Loucy (cell line): ENCODE data around the gene C1QL4.
A peak's percentile ranks its signal among the peaks of the same experiment; 100 is the strongest.

Experiments used
- H2AFZ ChIP-seq: fragments of 200-600 bp; sonication (generic); 2 replicates; pipeline ENCODE4 v1.6.0; 2016; ENCODE audit warnings: antibody characterized with exemption, mild to moderate bottlenecking, low read length, moderate library complexity
- H3F3A ChIP-seq: fragments of 200-600 bp; 2 replicates; pipeline ENCODE4 v1.6.0; 2016; ENCODE audit warnings: antibody characterized with exemption, low read depth, mild to moderate bottlenecking
- H3K27me3 ChIP-seq: fragments of 200-600 bp; sonication (generic); 2 replicates; pipeline ENCODE4 v1.6.1; 2014; ENCODE audit warnings: low read length, mild to moderate bottlenecking; ENCODE audit not compliant: insufficient read depth, poor library complexity, severe bottlenecking
- H3K36me3 ChIP-seq: fragments of 200-600 bp; sonication (generic); 2 replicates; pipeline ENCODE4 v1.6.1; 2016; ENCODE audit warnings: low read length; ENCODE audit not compliant: insufficient read depth
- H3K4me1 ChIP-seq: fragments of 200-600 bp; sonication (generic); 2 replicates; pipeline ENCODE4 v1.5.1; 2014; ENCODE audit warnings: low read length, mild to moderate bottlenecking; ENCODE audit not compliant: insufficient read depth, poor library complexity, severe bottlenecking
- H3K4me2 ChIP-seq: fragments of 200-600 bp; sonication (generic); 2 replicates; pipeline ENCODE4 v1.6.0; 2014; ENCODE audit warnings: antibody characterized with exemption, low read length, low read depth, mild to moderate bottlenecking; ENCODE audit not compliant: poor library complexity, severe bottlenecking
- H3K4me3 ChIP-seq: fragments of 200-600 bp; sonication (generic); 2 replicates; pipeline ENCODE4 v1.5.1; 2014; ENCODE audit warnings: low read length, mild to moderate bottlenecking, mixed read lengths; ENCODE audit not compliant: poor library complexity, severe bottlenecking
- H3K79me2 ChIP-seq: fragments of 200-600 bp; sonication (generic); 2 replicates; pipeline ENCODE4 v1.6.1; 2014; ENCODE audit warnings: low read length; ENCODE audit not compliant: insufficient read depth
- H3K9ac ChIP-seq: fragments of 200-600 bp; sonication (generic); 2 replicates; pipeline ENCODE4 v1.6.0; 2014; ENCODE audit warnings: mild to moderate bottlenecking, low read depth, low read length, moderate library complexity; ENCODE audit not compliant: poor library complexity, severe bottlenecking
- H3K9me2 ChIP-seq: fragments of 200-600 bp; sonication (generic); replicated peaks from 2 replicates; pipeline ENCODE4 v1.6.1; 2016; ENCODE audit warnings: low read depth, low read length, mixed read lengths
- H3K9me3 ChIP-seq: fragments of 200-600 bp; sonication (generic); 2 replicates; pipeline ENCODE4 v1.6.1; 2014; ENCODE audit warnings: mild to moderate bottlenecking, antibody characterized with exemption, low read length, low read depth; ENCODE audit not compliant: insufficient read depth
- H4K20me1 ChIP-seq: fragments of 200-600 bp; sonication (generic); 2 replicates; pipeline ENCODE4 v1.6.0; 2014; ENCODE audit warnings: antibody characterized with exemption, low read length, mild to moderate bottlenecking; ENCODE audit not compliant: insufficient read depth, poor library complexity, severe bottlenecking
- CTCF ChIP-seq: fragments of 200-600 bp; sonication (generic); conservative IDR thresholded peaks from 2 replicates; pipeline ENCODE4 v1.5.1; 2014; ENCODE audit warnings: mild to moderate bottlenecking, antibody characterized with exemption, low read length
- EZH2phosphoT487 ChIP-seq: fragments of 200-600 bp; IDR thresholded peaks from 2 replicates; pipeline ENCODE4 v1.6.1; 2018; ENCODE audit warnings: antibody characterized with exemption, mild to moderate bottlenecking, moderate library complexity, borderline replicate concordance

Gene C1QL4

GRCh38 chr12:49332891-49333371, 4.1 kb downstream of the C1QL4 start:
- Histone ChIP-seq H3K9me3 (no peaks in the 10 kb centered on the region), H4K20me1 (no peaks in the 10 kb centered on the region), H3K4me2 (no peak overlapping the region), H3K4me3 (no peak overlapping the region), H3K9me2 (no peaks in the 10 kb centered on the region), H3K79me2 (no peaks in the 10 kb centered on the region), H3K27me3 (no peaks in the 10 kb centered on the region), H3K36me3 (peaks cover 24% of the 10 kb centered on the region; the same call in 1 of the 2 replicates), H3K9ac (no peak overlapping the region), H3K4me1 (peaks cover 8% of the 10 kb centered on the region), H3F3A (no peaks in the 10 kb centered on the region), H2AFZ (no peak overlapping the region)
- no peak for TF ChIP-seq EZH2phosphoT487
- TF ChIP-seq CTCF = no peak

GRCh38 chr12:49332441-49332861, 4.5 kb downstream of the C1QL4 start:
- TF ChIP-seq EZH2phosphoT487 (no peak), CTCF (no peak)
- H3F3A ChIP-seq = no peaks in the 10 kb centered on the region
- H3K9me2 ChIP-seq = no peaks in the 10 kb centered on the region
- H3K9me3 ChIP-seq = no peaks in the 10 kb centered on the region
- H2AFZ ChIP-seq = no peak overlapping the region
- H3K9ac ChIP-seq = no peak overlapping the region
- peaks cover 3% of the 10 kb centered on the region for H3K4me1 ChIP-seq
- H3K27me3 ChIP-seq = no peaks in the 10 kb centered on the region
- H4K20me1 ChIP-seq = no peaks in the 10 kb centered on the region
- H3K4me2 ChIP-seq = no peak overlapping the region
- no peak overlapping the region for H3K4me3 ChIP-seq
- H3K36me3 ChIP-seq = peaks cover 24% of the 10 kb centered on the region; the same call in 1 of the 2 replicates
- H3K79me2 ChIP-seq = 0 out of 2 replicates have a peak, but pooled peaks cover under 1% of the 10 kb centered on the region

- H4K20me1 ChIP-seq = no peaks in the 10 kb centered on the region
- H3K4me1 ChIP-seq = no peaks in the 10 kb centered on the region
- H3K27me3 ChIP-seq = no peaks in the 10 kb centered on the region
- no peak overlapping the region for H3K4me2 ChIP-seq
- H2AFZ ChIP-seq = no peak overlapping the region
- peaks cover 9% of the 10 kb centered on the region; the same call in 1 of the 2 replicates for H3K79me2 ChIP-seq
- H3K9ac ChIP-seq = no peak overlapping the region
- H3F3A ChIP-seq = no peaks in the 10 kb centered on the region
- no peak overlapping the region for H3K4me3 ChIP-seq
- H3K9me3 ChIP-seq = no peaks in the 10 kb centered on the region
- TF ChIP-seq EZH2phosphoT487 = no peak
- peak; percentile 68 for TF ChIP-seq CTCF
- H3K9me2 ChIP-seq = no peaks in the 10 kb centered on the region
- H3K36me3 ChIP-seq = peaks cover 33% of the 10 kb centered on the region; the same call in 1 of the 2 replicates
Observed at GRCh38 chr12:49331380-49332222, 5.4 kb downstream of the C1QL4 start.
